Measurements from ENCODE around the gene MEF2C. TPM values are rescaled to one million over a fixed set of nuclear protein-coding genes. Genes with fewer than 3 reads are reported as not detected.

The MEF2C gene
- polyA plus RNA-seq, 1 donor (not counting 4 experiments of a cell fraction or from before 2014, with no cell fraction given) = 0.10 TPM

DNA sequence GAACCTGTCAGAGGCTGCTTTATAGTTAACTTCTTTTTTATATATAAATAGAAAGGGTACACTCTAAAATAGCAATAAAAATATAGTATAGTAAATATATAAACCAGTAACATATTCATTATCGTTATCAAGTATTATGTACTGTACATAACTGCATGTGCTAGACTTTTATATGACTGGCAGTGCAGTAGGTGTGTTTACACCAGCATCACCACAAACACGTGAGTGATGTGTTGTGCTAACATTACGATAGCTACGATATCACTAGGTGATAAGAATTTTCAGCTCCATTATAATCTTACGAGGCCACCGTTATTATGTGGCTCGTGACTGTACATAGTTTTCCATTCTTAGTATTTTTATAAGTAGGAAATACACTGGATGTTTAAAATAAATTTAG is 43.8 kb upstream of the MEF2C start:
- Histone ChIP-seq H4K20me1 (ENCODE audit: control insufficient read depth, extremely low read depth, insufficient read depth, low read length) (no peaks in the 10 kb centered on the region), H3K4me2 (ENCODE audit: control insufficient read depth, extremely low read depth, insufficient read depth, low read depth, low read length) (no peak overlapping the region), H3K36me3 (ENCODE audit: control insufficient read depth in 2 of 2, extremely low read depth in 1 of 2, insufficient read depth in 2 of 2, low read length in 2 of 2) (no peaks in the 10 kb centered on the region), H3K4me1 (ENCODE audit: control insufficient read depth, extremely low read depth, insufficient read depth, low read length) (no peaks in the 10 kb centered on the region), H3K9me3 (ENCODE audit: control insufficient read depth, low read depth, low read length) (no peaks in the 10 kb centered on the region), H3K79me2 (ENCODE audit: control insufficient read depth, insufficient read depth, low read length) (no peaks in the 10 kb centered on the region), H3K27ac (ENCODE audit: control insufficient read depth, insufficient read depth, low read length) (no peak overlapping the region), H3K9me1 (ENCODE audit: control insufficient read depth, extremely low read depth, insufficient read depth, low read length) (no peaks in the 10 kb centered on the region), H3K4me3 (ENCODE audit: control insufficient read depth in 2 of 3, extremely low read depth in 1 of 3, insufficient read depth in 2 of 3, low read depth in 1 of 3, low read length in 3 of 3) (no peak overlapping the region), H3K9ac (ENCODE audit: control insufficient read depth, extremely low read depth, insufficient read depth, low read length) (no peak overlapping the region), H2AFZ (ENCODE audit: control insufficient read depth, low read length) (no peak overlapping the region), H3K27me3 (ENCODE audit: control insufficient read depth, extremely low read depth, insufficient read depth, low read length) (no peaks in the 10 kb centered on the region)
- TF ChIP-seq, protein P1, sequence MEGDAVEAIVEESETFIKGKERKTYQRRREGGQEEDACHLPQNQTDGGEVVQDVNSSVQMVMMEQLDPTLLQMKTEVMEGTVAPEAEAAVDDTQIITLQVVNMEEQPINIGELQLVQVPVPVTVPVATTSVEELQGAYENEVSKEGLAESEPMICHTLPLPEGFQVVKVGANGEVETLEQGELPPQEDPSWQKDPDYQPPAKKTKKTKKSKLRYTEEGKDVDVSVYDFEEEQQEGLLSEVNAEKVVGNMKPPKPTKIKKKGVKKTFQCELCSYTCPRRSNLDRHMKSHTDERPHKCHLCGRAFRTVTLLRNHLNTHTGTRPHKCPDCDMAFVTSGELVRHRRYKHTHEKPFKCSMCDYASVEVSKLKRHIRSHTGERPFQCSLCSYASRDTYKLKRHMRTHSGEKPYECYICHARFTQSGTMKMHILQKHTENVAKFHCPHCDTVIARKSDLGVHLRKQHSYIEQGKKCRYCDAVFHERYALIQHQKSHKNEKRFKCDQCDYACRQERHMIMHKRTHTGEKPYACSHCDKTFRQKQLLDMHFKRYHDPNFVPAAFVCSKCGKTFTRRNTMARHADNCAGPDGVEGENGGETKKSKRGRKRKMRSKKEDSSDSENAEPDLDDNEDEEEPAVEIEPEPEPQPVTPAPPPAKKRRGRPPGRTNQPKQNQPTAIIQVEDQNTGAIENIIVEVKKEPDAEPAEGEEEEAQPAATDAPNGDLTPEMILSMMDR (optimal IDR thresholded peaks at IDR 0.05 in 1 of 3, IDR thresholded peaks at IDR 0.05 in 1 of 3, conservative IDR thresholded peaks at IDR 0.05 in 1 of 3; ENCODE audit: extremely low read depth in 1 of 3, insufficient read depth in 2 of 3, low read length in 3 of 3) = no peak
- no peak for TF ChIP-seq EZH2 (IDR thresholded peaks at IDR 0.05; ENCODE audit: low read length)
- DNase-seq (ENCODE audit: low read depth, low spot score) = no peak
- FAIRE-seq = no peak
- dilution Hi-C loops (cut with MboI; ENCODE audit: extremely low pct_ligation_motif_present, low sequenced_read_pairs) = no loop called here

DNA sequence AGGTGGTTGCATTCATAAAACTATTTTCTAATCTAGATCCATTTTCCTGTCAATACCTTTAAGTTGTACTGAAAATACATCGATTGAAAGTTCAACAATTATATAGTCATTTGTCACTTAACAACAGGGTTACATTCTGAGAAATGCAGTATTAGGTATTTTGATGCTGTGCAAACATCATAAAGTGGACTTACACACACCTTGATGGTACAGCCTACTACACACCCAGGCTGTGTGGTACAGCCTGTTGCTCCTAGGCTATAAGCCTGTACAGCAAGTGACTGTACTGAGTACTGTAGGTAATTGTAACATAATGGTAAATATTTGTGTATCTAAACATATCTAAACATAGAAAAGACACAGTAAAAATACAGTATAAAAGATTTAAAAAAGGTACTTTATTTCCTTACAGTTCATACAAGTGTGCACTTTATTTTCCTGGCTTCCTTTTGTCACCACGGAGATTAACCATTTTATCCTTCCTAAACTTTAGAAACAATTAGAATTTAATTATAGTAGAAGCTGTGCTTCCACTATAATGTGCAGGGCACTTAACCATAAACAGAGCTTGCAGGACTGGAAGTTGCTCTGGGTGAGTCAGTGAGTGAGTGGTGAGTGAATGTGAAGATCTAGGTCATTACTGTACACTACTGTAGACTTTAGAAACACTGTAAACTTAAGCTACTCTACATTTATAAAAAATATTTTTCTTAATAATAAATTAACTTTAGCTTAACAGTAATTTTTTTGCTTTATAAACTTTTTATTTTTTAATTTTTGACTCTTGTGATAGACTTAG is 42.9 kb upstream of the MEF2C start:
- dilution Hi-C loops (cut with MboI; ENCODE audit: extremely low pct_ligation_motif_present, low sequenced_read_pairs) = no loop called here
- H3K27ac ChIP-seq (ENCODE audit: control insufficient read depth, insufficient read depth, low read length) = no peak overlapping the region
- no peaks in the 10 kb centered on the region for H3K9me3 ChIP-seq (ENCODE audit: control insufficient read depth, low read depth, low read length)
- no peaks in the 10 kb centered on the region for H3K27me3 ChIP-seq (ENCODE audit: control insufficient read depth, extremely low read depth, insufficient read depth, low read length)
- no peaks in the 10 kb centered on the region for H3K36me3 ChIP-seq (ENCODE audit: control insufficient read depth in 2 of 2, extremely low read depth in 1 of 2, insufficient read depth in 2 of 2, low read length in 2 of 2)
- H3K4me1 ChIP-seq (ENCODE audit: control insufficient read depth, extremely low read depth, insufficient read depth, low read length) = no peaks in the 10 kb centered on the region
- no peak overlapping the region for H2AFZ ChIP-seq (ENCODE audit: control insufficient read depth, low read length)
- no peak for TF ChIP-seq EZH2 (IDR thresholded peaks at IDR 0.05; ENCODE audit: low read length)
- TF ChIP-seq, protein P1 (optimal IDR thresholded peaks at IDR 0.05 in 1 of 3, IDR thresholded peaks at IDR 0.05 in 1 of 3, conservative IDR thresholded peaks at IDR 0.05 in 1 of 3; ENCODE audit: extremely low read depth in 1 of 3, insufficient read depth in 2 of 3, low read length in 3 of 3) = no peak
- H3K79me2 ChIP-seq (ENCODE audit: control insufficient read depth, insufficient read depth, low read length) = no peaks in the 10 kb centered on the region
- FAIRE-seq = no peak
- no peaks in the 10 kb centered on the region for H4K20me1 ChIP-seq (ENCODE audit: control insufficient read depth, extremely low read depth, insufficient read depth, low read length)
- no peak overlapping the region for H3K4me2 ChIP-seq (ENCODE audit: control insufficient read depth, extremely low read depth, insufficient read depth, low read depth, low read length)
- no peak for DNase-seq (ENCODE audit: low read depth, low spot score)
- no peak overlapping the region for H3K9ac ChIP-seq (ENCODE audit: control insufficient read depth, extremely low read depth, insufficient read depth, low read length)
- H3K4me3 ChIP-seq (ENCODE audit: control insufficient read depth in 2 of 3, extremely low read depth in 1 of 3, insufficient read depth in 2 of 3, low read depth in 1 of 3, low read length in 3 of 3) = no peak overlapping the region
- no peaks in the 10 kb centered on the region for H3K9me1 ChIP-seq (ENCODE audit: control insufficient read depth, extremely low read depth, insufficient read depth, low read length)

Measured in keratinocyte (primary cell).